Stimulated activated CD4-positive, alpha-beta T cell treated with anti-CD3 and anti-CD28 coated beads, Interleukin-1b, Interleukin-23, amount 100 ng/mL, for 24 hours (primary cell): ENCODE results near the gene KIAA0825.
A peak's percentile ranks its signal among the peaks of the same experiment; 100 is the strongest.

Experiments used
- DNase-seq, 4 experiments: peaks; one replicate each; pipeline ENCODE4 v3.0.0-alpha.2; 2020; ENCODE audit warnings: low read depth in 4 of 4, low spot score in 1 of 4

Gene KIAA0825, protein sequence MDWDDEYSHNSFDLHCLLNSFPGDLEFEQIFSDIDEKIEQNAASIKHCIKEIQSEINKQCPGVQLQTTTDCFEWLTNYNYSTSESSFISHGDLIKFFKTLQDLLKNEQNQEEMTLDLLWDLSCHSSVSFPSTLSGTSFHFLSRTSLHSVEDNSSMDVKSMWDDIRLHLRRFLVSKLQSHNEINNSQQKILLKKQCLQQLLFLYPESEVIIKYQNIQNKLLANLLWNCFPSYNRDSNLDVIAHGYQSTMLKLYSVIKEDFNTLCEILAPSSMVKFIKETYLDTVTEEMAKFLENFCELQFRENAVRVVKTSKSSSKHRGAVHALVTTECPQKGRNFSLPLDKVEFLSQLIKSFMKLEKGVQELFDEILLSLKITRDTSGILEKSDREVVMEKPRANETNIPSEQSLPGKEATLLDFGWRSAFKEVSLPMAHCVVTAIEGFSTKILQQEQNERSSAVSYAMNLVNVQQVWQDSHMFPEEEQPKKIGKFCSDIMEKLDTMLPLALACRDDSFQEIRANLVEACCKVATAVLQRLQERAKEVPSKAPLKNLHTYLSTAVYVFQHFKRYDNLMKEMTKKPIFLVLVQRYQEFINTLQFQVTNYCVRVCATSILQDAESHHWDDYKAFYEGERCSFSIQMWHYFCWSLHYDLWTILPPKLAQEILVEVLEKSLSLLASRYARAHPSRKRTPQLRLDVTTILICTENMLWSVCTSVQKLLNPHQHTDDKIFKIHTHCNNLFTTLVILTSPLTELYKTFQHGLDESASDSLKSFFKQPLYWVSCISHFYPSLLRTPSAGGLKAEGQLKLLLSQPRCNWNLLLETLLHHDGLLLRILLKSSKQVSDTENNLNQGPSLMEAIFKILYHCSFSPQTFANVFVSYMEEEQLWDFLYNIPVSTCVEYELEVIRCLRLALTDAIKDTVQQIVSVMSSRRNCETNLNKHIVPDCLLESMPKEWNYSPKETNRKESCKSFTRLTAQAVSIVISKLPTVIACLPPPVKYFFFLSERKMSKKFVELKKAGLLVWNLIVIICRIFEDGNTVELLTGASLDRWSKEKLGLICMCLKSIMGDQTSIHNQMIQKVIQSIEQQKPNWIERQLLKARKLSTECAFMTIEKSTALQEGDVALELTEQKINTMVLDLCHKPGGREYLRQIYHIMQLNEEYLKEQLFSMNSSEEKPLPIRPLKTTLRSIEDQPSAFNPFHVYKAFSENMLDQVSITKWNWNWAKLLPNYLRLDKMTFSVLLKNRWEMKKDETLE (N-terminal part only)

DNA sequence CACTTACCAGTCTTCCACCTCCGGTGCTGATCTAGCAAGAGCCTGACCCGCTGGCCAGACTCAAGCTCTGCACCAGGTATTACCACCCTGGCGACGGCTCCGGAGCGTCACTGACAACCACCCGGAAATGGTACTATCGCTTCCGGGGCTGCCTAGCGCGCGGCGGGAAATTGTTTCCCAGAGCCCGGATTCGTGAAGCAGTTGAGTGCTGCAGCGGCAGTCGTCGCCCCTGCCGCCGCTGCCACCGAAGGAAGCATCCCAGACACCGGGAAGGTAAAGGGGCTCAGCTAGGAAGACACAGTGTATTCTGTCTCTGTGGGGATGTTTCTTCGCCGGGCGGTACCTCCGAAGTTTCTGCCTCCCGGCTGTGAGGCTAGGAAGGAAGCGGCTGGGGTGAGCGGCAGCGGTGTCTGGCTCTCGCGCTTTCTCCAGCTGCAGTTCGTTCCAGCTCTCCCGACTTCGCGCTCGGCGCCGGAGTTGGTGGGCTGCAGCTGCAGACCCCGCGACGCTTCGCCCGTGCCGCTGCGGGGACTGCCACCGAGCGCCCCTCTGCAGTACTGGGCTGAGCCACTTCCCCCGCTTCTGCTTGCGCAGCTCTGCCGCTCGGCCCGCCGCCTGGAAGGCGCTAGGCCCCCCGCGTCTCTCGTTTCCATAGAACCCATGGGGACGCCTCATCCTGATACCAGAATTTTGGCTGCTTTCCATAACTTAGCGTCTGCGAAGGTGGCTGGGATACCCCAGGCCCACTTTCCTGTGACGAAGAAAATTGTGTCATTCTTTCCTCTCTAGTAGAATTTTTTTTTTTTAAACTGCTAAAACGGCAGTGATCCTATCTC, at the start of gene KIAA0825, which contains the start of gene SLF1:
TSS of gene KIAA0825 (minus strand) at position 112 of the 836 bp plus-strand sequence. CDS start 81,478 bp downstream, outside the sequence.
TSS of gene SLF1 (plus strand) at position 177 of the 836 bp plus-strand sequence. CDS start 10,142 bp downstream, outside the sequence.
- peak; percentile 69 to 79 (median 76) for DNase-seq

DNA sequence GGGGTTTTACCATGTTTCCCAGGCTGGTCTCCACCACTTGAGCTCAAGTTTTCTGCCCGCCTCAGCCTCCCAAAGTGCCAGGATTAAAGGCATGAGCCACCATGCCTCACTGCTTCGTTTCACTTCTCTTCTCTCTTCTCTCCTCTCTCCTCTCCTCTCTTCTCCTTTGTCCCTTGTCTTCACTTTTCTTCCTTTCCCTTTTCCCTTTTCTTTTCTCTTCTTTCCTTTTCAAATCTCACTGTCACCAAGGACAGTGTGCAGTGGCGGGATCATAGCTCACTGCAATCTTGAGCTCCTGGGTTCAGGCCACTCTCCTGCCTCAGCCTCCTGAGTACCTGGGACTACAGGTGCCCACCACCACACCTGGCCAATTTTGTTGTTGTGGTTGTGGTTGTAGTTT, 49.5 kb upstream of the KIAA0825 start:
- no peak for DNase-seq

DNA sequence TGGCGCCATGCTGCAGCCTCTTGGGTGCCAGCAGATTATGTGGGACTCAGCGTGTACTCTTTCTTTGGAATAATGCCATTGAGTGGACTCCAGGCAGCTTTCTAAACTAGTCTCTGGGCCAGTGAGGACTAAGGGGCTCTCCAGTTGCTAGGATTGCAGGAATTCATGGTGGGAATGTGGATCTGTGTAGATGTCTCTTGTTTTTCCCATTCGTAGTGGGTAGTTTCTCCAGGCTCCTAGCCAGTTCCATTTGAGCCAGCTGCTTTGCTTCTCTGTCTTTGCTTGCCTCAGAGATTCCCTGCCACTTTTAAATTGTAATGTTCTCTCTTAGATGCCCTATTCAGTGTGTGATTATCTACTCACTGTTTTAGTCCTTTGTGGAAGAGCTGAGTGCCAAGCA, 42.7 kb upstream of the KIAA0825 start:
- DNase-seq: no peak

DNA sequence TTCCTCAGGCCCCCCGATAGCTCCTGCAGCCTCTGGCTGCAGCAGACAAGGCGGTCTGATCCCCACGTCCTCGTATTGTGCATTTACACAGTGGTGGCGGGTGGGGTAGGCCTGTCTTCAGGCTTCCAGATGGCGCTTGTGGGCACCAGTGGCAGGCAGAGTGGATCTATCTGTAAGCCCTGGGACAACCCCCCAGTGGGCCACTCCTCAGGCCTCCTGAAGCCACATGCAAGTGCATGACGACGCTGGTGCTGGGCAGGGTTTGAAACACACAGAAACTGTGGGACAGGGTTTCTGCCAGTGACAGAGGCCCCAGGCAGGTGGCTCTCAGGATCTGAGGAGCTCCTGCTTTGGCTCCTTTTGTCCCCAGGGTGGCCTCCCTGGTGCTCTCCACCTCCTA, 42.1 kb upstream of the KIAA0825 start:
- no peak for DNase-seq

- no peak for DNase-seq
Observed at GRCh38 chr5:94658272-94658671, 39.9 kb upstream of the KIAA0825 start.

DNA sequence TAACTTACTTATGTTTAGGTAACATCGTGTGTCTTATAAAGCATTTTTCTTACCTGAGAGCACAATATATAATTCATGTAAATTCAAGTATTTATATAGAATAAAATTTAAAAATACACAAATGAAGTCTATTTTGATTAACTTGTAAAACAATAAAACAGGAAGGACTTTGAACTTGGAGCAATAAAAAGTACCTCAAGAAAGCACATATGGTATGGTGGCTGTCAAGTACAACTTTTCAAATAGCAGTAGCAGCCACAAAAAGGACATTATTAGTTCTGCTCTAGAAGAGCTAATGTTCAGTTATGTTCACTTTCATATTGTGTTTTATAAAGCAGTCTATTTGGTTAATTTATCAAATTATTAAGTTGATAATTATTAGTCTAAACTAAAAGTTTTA, 31.5 kb upstream of the KIAA0825 start:
- DNase-seq: no peak

- no peak for DNase-seq
Observed at GRCh38 chr5:94646758-94647157, 28.4 kb upstream of the KIAA0825 start.

- DNase-seq: no peak
Observed at GRCh38 chr5:94645053-94645452, 26.6 kb upstream of the KIAA0825 start.

DNA sequence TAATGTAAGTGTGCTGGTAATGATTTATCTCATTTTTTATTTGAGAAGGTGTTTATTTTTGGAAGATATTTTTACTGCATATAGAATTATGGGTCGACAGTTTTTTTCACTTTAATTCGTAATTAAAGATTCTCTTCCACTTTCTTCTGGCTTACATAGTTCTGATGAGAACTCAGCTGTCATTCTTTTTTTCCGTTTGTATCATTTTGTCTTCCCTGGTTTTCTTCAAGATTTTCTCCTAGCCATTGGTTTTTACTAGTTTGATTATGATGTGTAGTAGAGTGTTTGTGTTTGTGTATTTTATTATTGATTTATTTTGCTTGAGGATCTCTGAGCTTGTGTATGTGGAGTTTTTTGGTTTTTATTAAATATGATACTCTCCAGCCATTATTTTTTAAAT, 21.8 kb upstream of the KIAA0825 start:
- DNase-seq: no peak

GRCh38 chr5:94632024-94632423, 13.6 kb upstream of the KIAA0825 start:
- DNase-seq: no peak

GRCh38 chr5:94627191-94627590, 8.8 kb upstream of the KIAA0825 start:
- DNase-seq: no peak

- DNase-seq: no peak
Observed at GRCh38 chr5:94623877-94624276, 5.5 kb upstream of the KIAA0825 start.

DNA sequence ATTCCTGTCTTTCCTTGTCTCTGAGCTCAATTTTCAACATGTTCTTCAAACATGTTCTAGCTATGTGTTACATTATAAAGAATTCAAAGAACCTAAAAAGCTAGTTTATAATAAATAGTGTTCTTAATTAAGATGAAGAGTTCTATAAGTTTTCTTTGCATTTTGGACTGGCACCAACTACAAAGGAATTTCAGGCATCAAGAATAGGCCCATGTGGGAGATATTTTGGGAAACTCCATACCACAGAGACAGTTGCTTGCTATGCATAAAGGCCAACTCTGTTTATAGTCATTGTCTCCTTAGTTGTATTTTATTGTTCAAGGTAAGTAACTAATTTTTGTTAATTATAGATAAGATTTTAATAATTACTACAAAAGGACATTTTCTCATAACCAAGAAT, 4.6 kb upstream of the KIAA0825 start:
- no peak for DNase-seq

DNA sequence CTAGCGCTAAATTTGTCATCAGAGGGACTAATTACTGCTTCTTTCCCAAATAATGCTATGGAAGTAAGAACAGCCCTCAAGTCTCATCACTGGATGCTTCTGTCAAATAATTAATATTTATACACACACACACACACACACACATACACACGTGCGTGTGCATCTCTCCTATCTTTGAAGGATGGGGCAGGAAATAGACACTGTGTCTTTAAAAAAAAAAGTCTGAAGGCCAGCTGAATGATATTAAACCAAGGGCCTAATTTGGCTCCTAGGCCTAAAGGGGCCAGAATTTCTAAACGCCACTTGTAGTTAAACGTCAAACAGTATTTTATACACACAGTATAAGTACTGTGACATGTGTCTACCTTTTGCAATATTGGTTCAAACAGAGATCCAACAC, 3.4 kb upstream of the KIAA0825 start:
- no peak for DNase-seq

GRCh38 chr5:94620256-94620655, 1.9 kb upstream of the KIAA0825 start:
- DNase-seq: no peak

GRCh38 chr5:94618029-94618492, 343 bp downstream of the KIAA0825 start:
- peak in 1 of 4 experiments; percentile 9 for DNase-seq

DNA sequence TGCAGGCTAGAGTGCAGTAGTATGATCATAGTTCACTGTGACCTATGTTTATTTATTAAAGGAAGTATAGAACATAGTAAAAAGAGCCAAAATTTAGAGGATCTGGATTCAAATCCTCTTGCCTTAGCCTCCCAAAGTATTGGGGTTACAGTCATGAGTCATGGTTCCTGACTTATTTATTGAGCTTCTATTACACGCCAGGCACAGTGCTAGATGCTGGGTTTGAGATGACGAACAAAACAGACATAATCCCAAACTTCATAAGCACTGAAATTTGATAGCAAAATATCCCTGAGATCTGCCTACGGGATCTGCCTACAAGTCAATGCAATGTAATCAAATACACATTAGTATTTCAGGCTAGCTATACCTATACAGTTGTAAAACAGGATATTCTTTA, 2.5 kb downstream of the KIAA0825 start:
- DNase-seq: no peak

- DNase-seq: no peak
Observed at GRCh38 chr5:94614156-94614805, 4.1 kb downstream of the KIAA0825 start.

GRCh38 chr5:94613583-94613982, 4.8 kb downstream of the KIAA0825 start:
- DNase-seq: no peak
